ENCODE measurements around the gene MYH2.

The MYH2 gene

DNA sequence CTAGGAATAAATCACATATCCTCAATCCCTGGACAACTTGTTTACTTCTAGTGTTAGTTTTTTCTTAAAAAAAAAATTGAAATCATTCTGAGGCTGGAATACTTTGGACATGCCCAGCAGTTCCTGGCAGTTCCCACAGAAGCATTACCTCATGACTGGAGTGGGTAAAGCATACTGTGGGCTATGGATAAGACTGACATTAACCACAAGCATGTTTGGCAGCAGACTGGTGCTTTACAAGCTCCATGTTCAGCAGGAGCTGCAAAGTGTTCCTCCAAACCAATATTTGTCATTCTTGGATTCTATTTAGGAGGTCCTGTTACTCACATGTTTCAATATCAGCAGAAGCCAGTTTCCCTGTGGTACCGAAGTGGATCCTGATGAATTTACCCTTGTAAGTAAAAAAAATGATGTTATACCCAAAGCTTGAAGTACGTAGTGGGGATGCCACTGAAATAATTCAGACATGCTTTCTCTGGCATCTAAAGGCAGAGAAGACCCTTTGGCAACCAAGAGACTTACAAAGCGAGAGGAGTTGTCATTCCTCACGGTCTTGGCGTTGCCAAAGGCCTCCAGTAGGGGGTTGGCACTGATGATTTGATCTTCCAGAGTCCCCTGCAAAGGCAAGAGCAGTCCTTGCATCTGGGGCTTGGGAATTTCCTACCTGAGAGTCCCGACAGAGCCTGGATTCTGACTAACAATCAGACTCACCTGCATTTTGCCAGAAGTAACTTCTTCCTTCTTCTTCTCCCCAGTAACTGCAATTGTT lies 36.0 kb downstream of the MYH2 start:
- DNase-seq (ENCODE audit: low read depth), result no peak
- no peak overlapping the region for H3K4me3 ChIP-seq (ENCODE audit: low read depth, low read length)
- no peak for TF ChIP-seq MYC (IDR thresholded peaks at IDR 0.05; ENCODE audit: low read depth, low read length)
- TF ChIP-seq, protein P1, sequence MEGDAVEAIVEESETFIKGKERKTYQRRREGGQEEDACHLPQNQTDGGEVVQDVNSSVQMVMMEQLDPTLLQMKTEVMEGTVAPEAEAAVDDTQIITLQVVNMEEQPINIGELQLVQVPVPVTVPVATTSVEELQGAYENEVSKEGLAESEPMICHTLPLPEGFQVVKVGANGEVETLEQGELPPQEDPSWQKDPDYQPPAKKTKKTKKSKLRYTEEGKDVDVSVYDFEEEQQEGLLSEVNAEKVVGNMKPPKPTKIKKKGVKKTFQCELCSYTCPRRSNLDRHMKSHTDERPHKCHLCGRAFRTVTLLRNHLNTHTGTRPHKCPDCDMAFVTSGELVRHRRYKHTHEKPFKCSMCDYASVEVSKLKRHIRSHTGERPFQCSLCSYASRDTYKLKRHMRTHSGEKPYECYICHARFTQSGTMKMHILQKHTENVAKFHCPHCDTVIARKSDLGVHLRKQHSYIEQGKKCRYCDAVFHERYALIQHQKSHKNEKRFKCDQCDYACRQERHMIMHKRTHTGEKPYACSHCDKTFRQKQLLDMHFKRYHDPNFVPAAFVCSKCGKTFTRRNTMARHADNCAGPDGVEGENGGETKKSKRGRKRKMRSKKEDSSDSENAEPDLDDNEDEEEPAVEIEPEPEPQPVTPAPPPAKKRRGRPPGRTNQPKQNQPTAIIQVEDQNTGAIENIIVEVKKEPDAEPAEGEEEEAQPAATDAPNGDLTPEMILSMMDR (IDR thresholded peaks at IDR 0.05; ENCODE audit: low read depth, low read length), result no peak
- TF ChIP-seq, protein P2, sequence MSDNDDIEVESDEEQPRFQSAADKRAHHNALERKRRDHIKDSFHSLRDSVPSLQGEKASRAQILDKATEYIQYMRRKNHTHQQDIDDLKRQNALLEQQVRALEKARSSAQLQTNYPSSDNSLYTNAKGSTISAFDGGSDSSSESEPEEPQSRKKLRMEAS (IDR thresholded peaks at IDR 0.05; ENCODE audit: low read depth, low read length), result no peak

DNA sequence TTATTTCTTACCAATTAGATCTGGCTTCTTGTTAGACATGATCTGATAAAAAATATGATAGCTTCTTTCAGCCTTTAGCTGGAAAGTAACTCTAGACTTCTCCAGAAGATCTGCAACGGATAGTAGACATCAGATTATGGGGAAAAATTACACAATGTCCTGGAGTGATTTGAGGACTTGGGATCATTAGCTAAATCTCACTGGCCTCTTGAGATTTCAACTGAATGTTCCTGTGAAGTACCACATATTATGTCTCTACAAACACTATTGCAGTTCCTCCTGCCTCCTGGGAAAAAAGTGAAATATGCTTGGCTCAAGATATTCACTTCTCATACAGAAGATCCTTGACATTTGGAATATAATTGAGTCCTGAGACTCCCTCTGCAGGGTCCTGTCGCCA lies 36.6 kb downstream of the MYH2 start:
- H3K4me3 ChIP-seq (ENCODE audit: low read depth, low read length), result no peak overlapping the region
- TF ChIP-seq MYC (IDR thresholded peaks at IDR 0.05; ENCODE audit: low read depth, low read length), result no peak
- no peak for DNase-seq (ENCODE audit: low read depth)

DNA sequence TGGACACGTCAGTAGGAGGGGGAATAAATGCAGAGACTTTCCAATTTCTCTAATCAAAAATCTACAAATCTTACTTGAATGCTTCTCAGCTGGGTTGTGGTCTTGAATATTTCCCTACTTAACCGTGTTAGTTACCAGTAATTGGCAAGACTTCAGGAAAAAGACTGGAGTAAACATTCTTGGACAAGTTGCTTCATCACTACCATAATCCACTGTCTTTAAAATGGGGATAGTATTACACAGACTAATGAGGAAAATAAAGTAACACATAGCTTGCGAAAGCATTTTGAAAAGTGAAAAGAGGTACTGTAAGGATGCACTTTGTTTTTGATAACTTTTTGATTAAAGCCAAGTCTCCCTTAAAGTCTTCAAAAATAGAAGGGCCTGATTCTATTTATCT lies 49.5 kb downstream of the MYH2 start:
- TF ChIP-seq POLR2A (IDR thresholded peaks at IDR 0.05; ENCODE audit: extremely low read depth, insufficient read length) (no peak), MYC (IDR thresholded peaks at IDR 0.05; ENCODE audit: low read depth, low read length) (no peak)
- TF ChIP-seq, protein P2 (IDR thresholded peaks at IDR 0.05; ENCODE audit: low read depth, low read length), result no peak
- TF ChIP-seq, protein P1 (IDR thresholded peaks at IDR 0.05; ENCODE audit: low read depth, low read length), result no peak
- DNase-seq (ENCODE audit: low read depth), result no peak
- no peak overlapping the region for H3K4me3 ChIP-seq (ENCODE audit: low read depth, low read length)

- no peak for DNase-seq (ENCODE audit: low read depth)
- TF ChIP-seq, protein P2 (IDR thresholded peaks at IDR 0.05; ENCODE audit: low read depth, low read length), result no peak
- no peak for TF ChIP-seq MYC (IDR thresholded peaks at IDR 0.05; ENCODE audit: low read depth, low read length)
- TF ChIP-seq, protein P1 (IDR thresholded peaks at IDR 0.05; ENCODE audit: low read depth, low read length), result no peak
- no peak for TF ChIP-seq POLR2A (IDR thresholded peaks at IDR 0.05; ENCODE audit: extremely low read depth, insufficient read length)
- H3K4me3 ChIP-seq (ENCODE audit: low read depth, low read length), result no peak overlapping the region
Observed at GRCh38 chr17:10492004-10492403, 57.5 kb downstream of the MYH2 start.

DNA sequence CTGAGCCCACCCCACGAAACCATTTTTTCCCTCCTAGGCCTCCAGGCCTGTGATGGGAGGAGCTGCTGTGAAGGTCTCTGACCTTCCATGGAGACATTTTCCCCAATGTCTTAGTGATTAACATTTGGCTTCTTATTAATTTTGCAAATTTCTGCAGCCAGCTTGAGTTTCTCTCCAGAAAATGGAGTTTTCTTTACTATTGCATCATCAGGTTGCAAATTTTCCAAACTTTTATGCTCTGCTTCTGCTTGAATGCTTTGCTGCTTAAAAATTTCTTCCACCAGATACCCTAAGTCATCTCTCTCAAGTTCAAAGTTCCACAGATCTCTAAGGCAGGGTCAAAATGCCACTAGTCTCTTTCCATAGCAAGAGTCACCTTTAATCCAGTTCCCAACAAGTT lies 67.2 kb downstream of the MYH2 start:
- no peak overlapping the region for H3K4me3 ChIP-seq (ENCODE audit: low read depth, low read length)
- no peak for DNase-seq (ENCODE audit: low read depth)
- TF ChIP-seq, protein P2 (IDR thresholded peaks at IDR 0.05; ENCODE audit: low read depth, low read length), result no peak
- TF ChIP-seq MYC (IDR thresholded peaks at IDR 0.05; ENCODE audit: low read depth, low read length) (no peak), POLR2A (IDR thresholded peaks at IDR 0.05; ENCODE audit: extremely low read depth, insufficient read length) (no peak)

DNA sequence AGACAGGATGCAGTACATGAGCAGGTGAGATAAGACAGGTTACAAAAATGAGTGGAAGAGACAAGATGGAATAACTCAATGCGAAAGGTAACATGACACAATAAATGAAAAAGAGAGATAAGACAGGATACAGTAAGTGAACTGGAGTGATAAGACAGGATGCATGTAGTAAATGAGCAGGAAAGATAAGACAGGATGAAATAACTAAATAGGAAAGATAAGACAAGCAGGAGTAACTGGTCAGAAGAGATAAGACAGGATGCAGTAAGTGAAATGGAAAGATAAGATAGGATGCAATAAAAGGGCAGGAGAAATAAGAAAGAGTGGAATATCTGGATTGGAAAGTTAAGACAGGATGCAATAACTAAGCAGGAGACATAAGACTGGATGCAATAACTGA lies 71.8 kb downstream of the MYH2 start:
- TF ChIP-seq, protein P2 (IDR thresholded peaks at IDR 0.05; ENCODE audit: low read depth, low read length), result no peak
- no peak for TF ChIP-seq MYC (IDR thresholded peaks at IDR 0.05; ENCODE audit: low read depth, low read length)
- H3K4me3 ChIP-seq (ENCODE audit: low read depth, low read length), result no peak overlapping the region
- no peak for DNase-seq (ENCODE audit: low read depth)

GRCh38 chr17:10474536-10474935 lies 74.9 kb downstream of the MYH2 start:
- H3K4me3 ChIP-seq (ENCODE audit: low read depth, low read length), result no peak overlapping the region
- TF ChIP-seq, protein P2 (IDR thresholded peaks at IDR 0.05; ENCODE audit: low read depth, low read length), result no peak
- DNase-seq (ENCODE audit: low read depth), result no peak

GRCh38 chr17:10471858-10472257 lies 77.6 kb downstream of the MYH2 start:
- no peak for DNase-seq (ENCODE audit: low read depth)
- no peak overlapping the region for H3K4me3 ChIP-seq (ENCODE audit: low read depth, low read length)
- TF ChIP-seq, protein P1 (IDR thresholded peaks at IDR 0.05; ENCODE audit: low read depth, low read length), result no peak
- TF ChIP-seq, protein P2 (IDR thresholded peaks at IDR 0.05; ENCODE audit: low read depth, low read length), result no peak
- no peak for TF ChIP-seq POLR2A (IDR thresholded peaks at IDR 0.05; ENCODE audit: extremely low read depth, insufficient read length)
- TF ChIP-seq MYC (IDR thresholded peaks at IDR 0.05; ENCODE audit: low read depth, low read length), result no peak
